ENCODE results near the gene PIK3CD.

Gene PIK3CD

DNA sequence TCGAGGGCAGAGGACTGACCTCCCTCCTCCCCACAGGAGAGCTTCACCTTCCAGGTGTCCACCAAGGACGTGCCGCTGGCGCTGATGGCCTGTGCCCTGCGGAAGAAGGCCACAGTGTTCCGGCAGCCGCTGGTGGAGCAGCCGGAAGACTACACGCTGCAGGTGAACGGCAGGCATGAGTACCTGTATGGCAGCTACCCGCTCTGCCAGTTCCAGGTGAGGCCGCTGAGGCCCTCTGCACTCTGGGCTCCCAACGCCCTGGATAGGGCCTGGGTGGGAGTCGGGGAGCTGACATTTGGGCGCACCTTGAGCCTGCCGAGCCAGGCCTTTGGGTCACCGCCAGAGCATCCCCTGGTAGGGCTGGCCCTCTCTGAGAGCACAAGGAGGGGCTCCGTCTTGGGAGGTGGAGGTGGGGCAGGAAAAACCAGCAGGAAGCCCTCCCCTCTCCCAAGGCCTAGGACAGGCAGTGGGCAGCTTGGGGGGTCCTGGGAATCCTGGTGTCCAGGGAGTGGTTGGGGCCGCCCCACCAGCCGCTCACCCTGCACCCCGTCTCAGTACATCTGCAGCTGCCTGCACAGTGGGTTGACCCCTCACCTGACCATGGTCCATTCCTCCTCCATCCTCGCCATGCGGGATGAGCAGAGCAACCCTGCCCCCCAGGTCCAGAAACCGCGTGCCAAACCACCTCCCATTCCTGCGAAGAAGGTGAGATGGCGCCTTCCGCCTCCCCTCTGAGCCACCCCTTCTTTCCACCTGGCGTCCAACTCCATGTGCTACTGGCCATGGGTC is 65.1 kb downstream of the PIK3CD start:
- no peak overlapping the region for H3K4me3 ChIP-seq (ENCODE audit: low read depth, low read length)

DNA sequence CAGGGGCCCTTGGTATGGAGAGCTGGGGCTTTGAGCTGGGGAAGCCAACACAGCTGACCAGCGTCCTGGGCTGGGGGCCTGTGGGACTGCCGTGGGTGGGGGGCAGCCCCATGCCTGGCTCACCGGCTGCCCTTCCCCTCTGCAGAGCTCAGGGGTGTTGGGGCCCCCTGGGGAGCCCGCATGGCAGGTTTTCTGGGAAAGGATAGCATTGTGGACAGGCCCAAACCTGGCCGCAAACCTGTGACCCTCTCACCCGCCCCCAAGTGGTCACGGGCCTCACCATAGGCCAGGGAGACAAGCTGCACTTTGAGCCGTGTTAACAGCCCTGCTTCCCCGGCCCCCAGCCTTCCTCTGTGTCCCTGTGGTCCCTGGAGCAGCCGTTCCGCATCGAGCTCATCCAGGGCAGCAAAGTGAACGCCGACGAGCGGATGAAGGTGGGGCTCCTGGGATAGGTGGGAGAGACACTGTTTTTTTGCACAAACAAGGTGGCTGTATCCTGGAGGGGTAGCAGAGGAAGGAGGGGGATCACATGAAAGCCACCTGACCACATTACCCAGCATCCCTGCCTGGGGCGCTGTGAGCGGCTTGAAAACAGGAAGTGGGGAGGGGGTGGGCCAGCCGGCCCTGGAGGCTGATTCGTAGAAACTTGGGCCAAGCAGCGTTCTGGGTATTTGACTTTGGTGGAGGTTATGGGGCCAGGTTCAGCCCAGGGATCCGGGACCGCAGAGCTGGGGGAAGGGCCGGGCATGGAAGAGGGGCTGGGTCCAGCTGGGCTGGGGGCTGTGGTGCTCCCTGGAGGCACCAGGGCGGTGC is 65.9 kb downstream of the PIK3CD start:
- H3K4me3 ChIP-seq (ENCODE audit: low read depth, low read length) = no peak overlapping the region

DNA sequence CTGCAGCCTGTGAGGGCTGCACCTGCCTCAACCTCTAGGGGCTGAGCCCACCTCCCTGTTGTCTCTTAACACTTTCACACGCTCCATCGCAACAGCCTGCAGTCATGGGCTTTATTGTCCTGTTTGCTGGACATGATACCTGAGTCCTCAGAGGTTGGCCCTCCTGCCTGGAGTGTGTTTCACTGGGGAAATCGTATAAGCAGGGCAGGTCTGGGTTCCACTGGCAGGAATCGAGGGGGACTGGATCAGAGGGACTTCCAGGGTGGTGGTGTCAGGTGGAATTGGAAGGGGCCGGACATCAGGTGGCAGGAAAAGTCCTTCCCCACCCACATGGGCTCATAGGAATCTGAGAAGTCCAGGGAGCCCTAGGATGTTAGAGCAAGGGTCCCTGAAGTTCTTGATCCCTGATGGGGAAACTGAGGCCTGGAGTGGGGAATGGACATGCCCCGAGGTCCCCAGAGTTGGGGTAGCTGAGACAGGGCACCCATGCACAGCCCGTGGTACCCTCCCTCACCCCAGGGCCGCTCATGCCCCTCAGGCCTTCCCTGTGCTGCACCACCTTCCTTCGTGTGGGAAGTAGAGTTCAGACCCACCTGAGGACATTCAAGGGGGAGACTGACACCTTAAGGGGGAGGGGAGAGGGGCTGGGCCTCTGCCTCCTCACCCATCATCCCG is 66.6 kb downstream of the PIK3CD start:
- H3K4me3 ChIP-seq (ENCODE audit: low read depth, low read length) = no peak overlapping the region

DNA sequence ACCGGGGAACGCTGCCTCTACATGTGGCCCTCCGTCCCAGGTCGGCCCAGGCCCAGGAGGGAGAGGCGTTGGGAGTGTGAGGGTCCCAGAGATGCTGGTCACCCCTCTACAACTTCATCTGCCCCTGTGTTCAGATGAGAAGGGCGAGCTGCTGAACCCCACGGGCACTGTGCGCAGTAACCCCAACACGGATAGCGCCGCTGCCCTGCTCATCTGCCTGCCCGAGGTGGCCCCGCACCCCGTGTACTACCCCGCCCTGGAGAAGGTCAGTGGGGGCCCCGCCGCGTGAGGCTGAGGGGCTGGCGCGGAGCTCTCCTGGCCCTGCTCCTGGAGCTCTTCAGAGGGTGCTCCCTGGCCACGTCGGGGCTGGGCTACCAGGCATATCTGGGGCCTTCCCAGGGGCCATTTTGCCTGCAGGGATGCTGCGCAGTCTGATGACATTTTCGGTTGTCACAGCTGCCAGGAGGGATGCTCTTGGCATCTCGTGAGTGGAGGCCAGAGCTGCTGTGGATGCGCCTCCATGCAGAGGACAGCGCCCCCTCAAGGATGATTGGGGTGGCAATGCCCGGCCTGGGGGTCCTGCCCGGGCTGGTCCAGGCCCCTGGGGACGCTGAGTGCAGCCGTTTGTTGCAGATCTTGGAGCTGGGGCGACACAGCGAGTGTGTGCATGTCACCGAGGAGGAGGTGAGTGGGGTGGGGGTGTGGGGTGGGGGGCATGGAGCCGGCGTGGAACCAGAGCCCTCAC is 68.6 kb downstream of the PIK3CD start:
- H3K4me3 ChIP-seq (ENCODE audit: low read depth, low read length) = no peak overlapping the region

DNA sequence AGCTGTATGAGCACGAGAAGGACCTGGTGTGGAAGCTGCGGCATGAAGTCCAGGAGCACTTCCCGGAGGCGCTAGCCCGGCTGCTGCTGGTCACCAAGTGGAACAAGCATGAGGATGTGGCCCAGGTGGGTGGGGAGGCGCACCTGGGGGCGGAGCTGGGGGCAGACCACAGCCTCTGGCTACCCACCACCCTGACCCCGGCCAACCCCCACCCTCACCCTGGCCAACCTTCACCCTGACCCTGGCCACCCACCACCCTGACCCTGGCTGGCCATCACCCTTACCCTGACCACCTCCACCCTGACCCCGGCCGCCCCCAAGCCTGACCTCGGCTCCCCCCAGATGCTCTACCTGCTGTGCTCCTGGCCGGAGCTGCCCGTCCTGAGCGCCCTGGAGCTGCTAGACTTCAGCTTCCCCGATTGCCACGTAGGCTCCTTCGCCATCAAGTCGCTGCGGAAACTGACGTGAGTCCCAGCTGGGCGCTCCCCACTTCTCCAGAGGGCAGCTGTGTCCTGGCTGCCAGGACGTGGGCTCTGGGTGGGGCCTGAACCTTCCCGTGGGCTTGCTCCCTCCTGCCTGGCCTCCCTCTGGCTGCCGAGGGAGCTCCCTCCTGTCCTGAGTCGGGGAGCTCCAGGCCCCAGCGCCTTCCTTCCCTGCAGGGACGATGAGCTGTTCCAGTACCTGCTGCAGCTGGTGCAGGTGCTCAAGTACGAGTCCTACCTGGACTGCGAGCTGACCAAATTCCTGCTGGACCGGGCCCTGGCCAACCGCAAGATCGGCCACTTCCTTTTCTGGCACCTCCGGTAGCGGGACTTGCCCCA is 69.5 kb downstream of the PIK3CD start:
- H3K4me3 ChIP-seq (ENCODE audit: low read depth, low read length) = no peak overlapping the region

DNA sequence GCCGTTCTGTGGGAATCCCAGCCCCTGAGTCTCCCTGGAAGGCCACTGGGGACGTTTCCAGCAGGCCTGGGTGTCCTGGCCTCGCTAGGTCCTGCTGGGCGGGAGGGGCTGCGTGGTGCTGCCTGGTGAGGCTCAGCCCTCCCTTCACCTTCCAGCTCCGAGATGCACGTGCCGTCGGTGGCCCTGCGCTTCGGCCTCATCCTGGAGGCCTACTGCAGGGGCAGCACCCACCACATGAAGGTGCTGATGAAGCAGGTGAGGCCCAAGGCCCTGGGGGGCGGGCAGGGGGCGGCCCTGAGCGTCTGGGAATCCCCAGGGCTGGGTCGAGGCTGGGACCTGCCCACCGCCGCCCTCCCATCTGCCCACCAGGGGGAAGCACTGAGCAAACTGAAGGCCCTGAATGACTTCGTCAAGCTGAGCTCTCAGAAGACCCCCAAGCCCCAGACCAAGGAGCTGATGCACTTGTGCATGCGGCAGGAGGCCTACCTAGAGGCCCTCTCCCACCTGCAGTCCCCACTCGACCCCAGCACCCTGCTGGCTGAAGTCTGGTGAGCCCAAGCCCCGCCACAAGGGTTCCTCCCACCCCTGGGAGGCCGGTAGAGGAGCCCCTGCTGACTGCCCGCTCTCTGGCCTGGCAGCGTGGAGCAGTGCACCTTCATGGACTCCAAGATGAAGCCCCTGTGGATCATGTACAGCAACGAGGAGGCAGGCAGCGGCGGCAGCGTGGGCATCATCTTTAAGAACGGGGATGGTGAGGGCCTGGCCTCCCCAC is 70.3 kb downstream of the PIK3CD start:
- no peak overlapping the region for H3K4me3 ChIP-seq (ENCODE audit: low read depth, low read length)

- H3K4me3 ChIP-seq (ENCODE audit: low read depth, low read length) = no peak overlapping the region
These were observed 70.8 kb downstream of the PIK3CD start for GRCh38 chr1:9722378-9722749.

GRCh38 chr1:9723068-9723805 is 71.7 kb downstream of the PIK3CD start:
- H3K4me3 ChIP-seq (ENCODE audit: low read depth, low read length) = no peak overlapping the region

GRCh38 chr1:9723926-9724325 is 72.4 kb downstream of the PIK3CD start:
- no peak overlapping the region for H3K4me3 ChIP-seq (ENCODE audit: low read depth, low read length)

DNA sequence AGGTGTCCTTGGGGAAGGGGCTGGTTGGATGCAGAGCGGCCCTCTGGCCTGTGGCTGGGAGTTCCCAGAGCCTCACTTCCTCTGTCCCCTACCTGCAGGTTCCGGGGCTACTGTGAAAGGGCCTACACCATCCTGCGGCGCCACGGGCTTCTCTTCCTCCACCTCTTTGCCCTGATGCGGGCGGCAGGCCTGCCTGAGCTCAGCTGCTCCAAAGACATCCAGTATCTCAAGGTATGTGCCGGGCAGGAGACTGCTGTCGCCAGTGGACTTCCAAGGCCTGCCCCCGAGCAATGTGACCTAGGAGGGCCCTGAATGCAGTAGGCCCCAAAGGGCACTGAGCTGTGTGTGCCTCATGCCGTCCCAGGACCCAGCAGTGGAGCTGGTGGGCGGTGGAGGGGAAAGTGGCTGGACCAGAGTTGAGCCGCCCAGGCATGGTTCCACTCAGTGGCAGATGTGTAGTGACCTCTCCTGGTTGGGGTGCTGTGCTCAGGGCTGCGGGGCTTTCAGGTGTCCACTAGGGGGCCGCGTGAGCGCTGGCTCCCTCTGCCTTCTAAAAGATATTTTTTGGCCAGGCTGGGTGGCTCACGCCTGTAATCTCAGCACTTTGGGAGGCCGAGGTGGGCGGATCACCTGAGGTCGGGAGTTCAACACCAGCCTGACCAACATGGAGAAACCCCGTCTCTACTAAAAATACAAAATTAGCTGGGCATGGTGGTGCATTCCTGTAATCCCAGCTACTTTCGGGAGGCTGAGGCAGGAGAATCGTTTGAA is 73.4 kb downstream of the PIK3CD start:
- no peak overlapping the region for H3K4me3 ChIP-seq (ENCODE audit: low read depth, low read length)

DNA sequence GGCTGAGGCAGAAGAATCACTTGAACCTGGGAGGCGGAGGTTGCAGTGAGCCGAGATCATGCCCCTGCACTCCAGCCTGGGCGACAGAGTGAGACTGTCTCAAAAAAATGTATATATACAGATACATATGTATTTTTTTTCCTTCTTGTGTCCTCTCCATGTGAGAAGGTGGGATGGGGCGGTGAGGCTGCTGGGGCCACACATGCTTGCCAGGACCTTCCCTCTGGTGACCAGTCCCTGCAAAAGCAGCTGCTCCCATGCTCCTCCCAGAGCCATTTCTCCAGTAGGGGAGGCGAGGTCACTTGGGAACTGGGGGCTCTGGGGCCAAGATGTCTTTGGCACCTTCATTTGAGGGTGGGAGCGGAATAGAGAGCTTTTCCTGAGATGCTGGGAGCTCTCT is 74.9 kb downstream of the PIK3CD start:
- no peak overlapping the region for H3K4me3 ChIP-seq (ENCODE audit: low read depth, low read length)

- no peak overlapping the region for H3K4me3 ChIP-seq (ENCODE audit: low read depth, low read length)
These were observed 75.5 kb downstream of the PIK3CD start for GRCh38 chr1:9726905-9727595.

DNA sequence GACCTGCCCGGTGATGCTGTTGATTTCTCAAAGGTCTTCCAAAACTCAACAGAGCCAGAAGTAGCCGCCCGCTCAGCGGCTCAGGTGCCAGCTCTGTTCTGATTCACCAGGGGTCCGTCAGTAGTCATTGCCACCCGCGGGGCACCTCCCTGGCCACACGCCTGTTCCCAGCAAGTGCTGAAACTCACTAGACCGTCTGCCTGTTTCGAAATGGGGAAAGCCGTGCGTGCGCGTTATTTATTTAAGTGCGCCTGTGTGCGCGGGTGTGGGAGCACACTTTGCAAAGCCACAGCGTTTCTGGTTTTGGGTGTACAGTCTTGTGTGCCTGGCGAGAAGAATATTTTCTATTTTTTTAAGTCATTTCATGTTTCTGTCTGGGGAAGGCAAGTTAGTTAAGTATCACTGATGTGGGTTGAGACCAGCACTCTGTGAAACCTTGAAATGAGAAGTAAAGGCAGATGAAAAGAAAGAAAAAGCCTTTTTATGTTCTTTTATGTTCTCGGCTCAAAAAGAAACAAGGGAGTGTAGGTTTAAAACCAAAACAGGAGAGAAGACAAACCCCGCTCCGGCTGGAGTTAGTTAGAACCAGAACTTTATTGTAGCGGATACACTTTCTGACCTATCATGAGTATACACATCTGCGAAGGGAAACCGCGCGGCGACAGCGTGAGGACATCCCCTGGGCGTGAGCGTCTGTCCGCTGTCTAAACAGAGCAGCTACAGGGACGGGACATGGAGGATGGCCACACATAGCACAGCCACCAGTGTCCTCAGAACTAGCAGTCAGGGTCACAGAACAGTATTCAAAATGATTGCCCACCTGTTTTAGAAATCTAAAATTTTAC is 77.1 kb downstream of the PIK3CD start:
- no peak overlapping the region for H3K4me3 ChIP-seq (ENCODE audit: low read depth, low read length)

DNA sequence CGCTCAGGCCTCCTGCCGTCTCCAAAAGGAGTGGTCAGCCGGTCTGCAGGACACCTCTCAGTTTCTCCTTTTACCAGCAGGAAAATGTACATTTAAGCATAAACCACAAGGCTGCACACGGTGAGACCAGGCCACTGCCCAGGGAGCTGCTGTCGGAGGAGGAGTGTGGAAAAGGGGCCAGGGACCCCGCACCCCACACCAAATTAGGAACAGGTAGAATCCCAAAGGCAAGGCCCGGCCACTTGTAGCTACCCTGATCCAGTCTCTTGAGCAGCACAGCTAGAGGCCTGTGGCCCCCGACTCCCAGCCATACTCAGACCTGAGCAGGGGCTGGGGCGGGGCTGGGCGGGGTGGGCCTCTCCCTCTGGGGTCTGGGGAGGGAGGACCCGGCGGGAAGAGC is 78.0 kb downstream of the PIK3CD start:
- H3K4me3 ChIP-seq (ENCODE audit: low read depth, low read length) = no peak overlapping the region

- H3K4me3 ChIP-seq (ENCODE audit: low read depth, low read length) = no peak overlapping the region
These were observed 78.8 kb downstream of the PIK3CD start for GRCh38 chr1:9730096-9730901.

DNA sequence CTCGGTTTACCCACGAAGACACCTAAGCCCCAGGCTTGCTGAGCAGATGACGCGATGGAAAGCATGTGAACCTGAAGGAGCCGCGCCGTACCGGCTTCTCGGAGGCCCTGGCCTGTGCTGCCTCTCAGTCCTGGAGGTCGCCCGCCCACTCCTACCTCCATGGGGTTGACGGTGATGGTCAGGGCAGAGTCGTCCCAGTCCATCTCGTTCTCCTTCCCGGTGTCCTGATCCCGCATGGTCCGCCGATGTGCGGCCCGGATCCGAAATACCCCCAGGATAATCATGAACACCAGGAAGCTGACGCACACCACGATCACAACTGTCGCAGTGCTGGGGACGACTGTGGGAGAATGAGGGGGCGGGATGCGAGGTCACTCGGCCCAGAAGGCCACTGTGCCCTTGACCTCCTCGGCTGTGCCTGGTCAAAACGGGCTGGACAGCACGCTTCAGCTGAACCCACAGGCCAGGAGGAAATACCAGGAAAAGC is 79.6 kb downstream of the PIK3CD start:
- H3K4me3 ChIP-seq (ENCODE audit: low read depth, low read length) = no peak overlapping the region
